Activated B cell treated with CpG ODN at 0.5 μM for 24 hours (primary cell): Measurements from ENCODE around the gene RPS6KA5. TPM values are rescaled to one million over a fixed set of nuclear protein-coding genes. Genes with fewer than 3 reads are reported as not detected.
A peak's percentile ranks its signal among the peaks of the same experiment; 100 is the strongest.

ENCODE experiments used
- ATAC-seq: fragments of 200-7000 bp; cut with Tn5 transposase; one replicate; pipeline ENCODE4 v1.10.0; 2021; ENCODE audit warnings: low read depth, mild to moderate bottlenecking, moderate library complexity
- CTCF ChIA-PET: fragments of 350-600 bp; sonication (Branson Sonifier 250); formaldehyde crosslinking; loops from one replicate; lab custom pipeline; 2021; ENCODE audit warnings: antibody characterized with exemption; lab: Charles Lee
- POLR2A ChIA-PET: fragments of 350-600 bp; sonication (Branson Sonifier 250); formaldehyde crosslinking; loops from one replicate; lab custom pipeline; 2021; ENCODE audit warnings: antibody characterized with exemption; lab: Charles Lee
- DNase-seq: peaks from one replicate; pipeline ENCODE4 v3.0.0; 2022
- H3K27ac Mint-ChIP-seq: one replicate; pipeline ENCODE4 v1.8.0; 2020; ENCODE audit warnings: mixed read lengths
- H3K27me3 Mint-ChIP-seq: one replicate; pipeline ENCODE4 v1.8.0; 2021; ENCODE audit warnings: mixed read lengths
- H3K36me3 Mint-ChIP-seq: one replicate; pipeline ENCODE4 v1.8.0; 2021; ENCODE audit warnings: low read depth, mixed read lengths
- H3K4me1 Mint-ChIP-seq: one replicate; pipeline ENCODE4 v1.8.0; 2021; ENCODE audit warnings: mixed read lengths
- H3K4me3 Mint-ChIP-seq: one replicate; pipeline ENCODE4 v1.8.0; 2020; ENCODE audit warnings: mild to moderate bottlenecking, mixed read lengths
- H3K9me3 Mint-ChIP-seq: one replicate; pipeline ENCODE4 v1.8.0; 2020; ENCODE audit warnings: mixed read lengths
- intact Hi-C: fragments of 100-400 bp; cut with micrococcal nuclease; formaldehyde crosslinking; loops from one replicate; pipeline ENCODE4 v1.15.1; 2024
- total RNA-seq: library from RNA; stranded (reverse); gene quantifications from 2 replicates; pipeline ENCODE4 v1.2.3, GENCODE V29; 2022
- TF ChIP-seq, protein P1 (sequence below): fragments of 200-600 bp; IDR thresholded peaks from one replicate; pipeline ENCODE4 v1.8.0; 2022; ENCODE audit warnings: antibody characterized with exemption, mild to moderate bottlenecking

Gene RPS6KA5
- total RNA-seq, 1 donor from 2014 or later: 16.3 TPM

DNA sequence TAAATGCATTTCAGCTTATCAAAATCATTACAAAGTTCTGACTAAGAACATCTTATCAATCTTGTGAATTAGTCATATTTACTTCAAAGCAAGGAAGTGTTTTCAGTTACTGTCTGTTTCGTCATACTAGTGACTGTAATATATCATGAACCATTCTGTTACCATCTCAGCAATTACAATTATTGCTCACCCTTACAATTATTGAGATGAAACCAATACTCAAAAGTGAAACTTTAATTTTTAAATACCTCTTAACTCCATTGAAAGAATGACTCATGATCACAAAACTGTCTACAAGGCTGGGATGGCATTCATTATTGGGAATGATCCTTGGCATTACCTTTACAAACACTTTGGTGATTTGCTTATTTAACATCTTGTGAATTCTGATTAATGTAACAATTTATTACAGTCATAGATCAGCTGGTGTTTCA is 90.3 kb downstream of the RPS6KA5 start:
- Mint-ChIP-seq H3K27me3 (no peaks in the 10 kb centered on the region), H3K4me1 (peaks cover 7% of the 10 kb centered on the region), H3K27ac (peak overlapping the region; percentile 69), H3K9me3 (no peaks in the 10 kb centered on the region), H3K36me3 (peaks cover 37% of the 10 kb centered on the region), H3K4me3 (no peak overlapping the region)
- CTCF ChIA-PET: interaction anchor here (0.7 to 1.1 kb wide), 2 partner anchors 65 to 67 kb away, joined by 3 read pairs; no protein-coding TSS in a partner anchor
- POLR2A ChIA-PET: interaction anchor here (1.7 kb wide), 1 partner anchor 91 kb away, joined by 4 read pairs; the partner anchor contains the start of gene RPS6KA5
- no peak for DNase-seq
- ATAC-seq: no peak
- TF ChIP-seq, protein P1, sequence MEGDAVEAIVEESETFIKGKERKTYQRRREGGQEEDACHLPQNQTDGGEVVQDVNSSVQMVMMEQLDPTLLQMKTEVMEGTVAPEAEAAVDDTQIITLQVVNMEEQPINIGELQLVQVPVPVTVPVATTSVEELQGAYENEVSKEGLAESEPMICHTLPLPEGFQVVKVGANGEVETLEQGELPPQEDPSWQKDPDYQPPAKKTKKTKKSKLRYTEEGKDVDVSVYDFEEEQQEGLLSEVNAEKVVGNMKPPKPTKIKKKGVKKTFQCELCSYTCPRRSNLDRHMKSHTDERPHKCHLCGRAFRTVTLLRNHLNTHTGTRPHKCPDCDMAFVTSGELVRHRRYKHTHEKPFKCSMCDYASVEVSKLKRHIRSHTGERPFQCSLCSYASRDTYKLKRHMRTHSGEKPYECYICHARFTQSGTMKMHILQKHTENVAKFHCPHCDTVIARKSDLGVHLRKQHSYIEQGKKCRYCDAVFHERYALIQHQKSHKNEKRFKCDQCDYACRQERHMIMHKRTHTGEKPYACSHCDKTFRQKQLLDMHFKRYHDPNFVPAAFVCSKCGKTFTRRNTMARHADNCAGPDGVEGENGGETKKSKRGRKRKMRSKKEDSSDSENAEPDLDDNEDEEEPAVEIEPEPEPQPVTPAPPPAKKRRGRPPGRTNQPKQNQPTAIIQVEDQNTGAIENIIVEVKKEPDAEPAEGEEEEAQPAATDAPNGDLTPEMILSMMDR: no peak
- intact Hi-C loops: no loop called here

DNA sequence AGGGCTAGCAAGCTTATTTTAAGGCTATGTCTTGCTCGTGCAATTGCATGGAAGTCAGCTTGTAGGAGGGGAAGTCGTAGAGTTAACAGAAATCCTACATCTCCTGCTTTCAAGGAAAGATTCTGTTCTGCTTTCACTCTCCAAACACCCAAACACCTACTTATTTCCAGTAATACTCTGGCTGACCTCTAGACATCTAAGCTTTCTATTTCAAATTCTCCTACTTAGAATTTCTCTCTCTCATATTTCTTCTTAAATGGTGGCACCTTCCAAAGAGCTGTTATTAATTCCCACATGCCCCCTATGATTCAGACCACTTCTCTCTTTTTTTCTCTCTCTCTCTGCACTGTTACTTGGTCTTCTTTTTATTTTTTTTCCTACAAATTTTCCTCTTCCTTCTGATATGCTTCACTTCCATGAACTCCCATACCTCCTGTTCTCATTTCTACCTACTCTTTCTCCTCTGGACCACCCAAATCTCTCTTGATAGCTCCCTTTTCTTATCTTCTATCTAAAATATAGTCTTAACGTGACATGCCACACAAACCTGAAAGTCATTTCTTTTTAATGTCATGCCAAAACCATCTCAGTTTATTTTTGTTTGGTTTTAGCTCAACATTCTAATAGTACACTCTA is 90.8 kb downstream of the RPS6KA5 start:
- CTCF ChIA-PET: interaction anchor here (0.7 to 1.1 kb wide), 2 partner anchors 65 to 66 kb away, joined by 3 read pairs; no protein-coding TSS in a partner anchor
- Mint-ChIP-seq H3K27me3 (no peaks in the 10 kb centered on the region), H3K36me3 (peaks cover 36% of the 10 kb centered on the region), H3K9me3 (no peaks in the 10 kb centered on the region), H3K4me3 (no peak overlapping the region), H3K27ac (peak overlapping the region; percentile 69), H3K4me1 (peaks cover 7% of the 10 kb centered on the region)
- POLR2A ChIA-PET: interaction anchor here (1.7 kb wide), 1 partner anchor 91 kb away, joined by 4 read pairs; the partner anchor contains the start of gene RPS6KA5
- ATAC-seq (no peak), DNase-seq (no peak)
- intact Hi-C loops: no loop called here
- TF ChIP-seq, protein P1: no peak

DNA sequence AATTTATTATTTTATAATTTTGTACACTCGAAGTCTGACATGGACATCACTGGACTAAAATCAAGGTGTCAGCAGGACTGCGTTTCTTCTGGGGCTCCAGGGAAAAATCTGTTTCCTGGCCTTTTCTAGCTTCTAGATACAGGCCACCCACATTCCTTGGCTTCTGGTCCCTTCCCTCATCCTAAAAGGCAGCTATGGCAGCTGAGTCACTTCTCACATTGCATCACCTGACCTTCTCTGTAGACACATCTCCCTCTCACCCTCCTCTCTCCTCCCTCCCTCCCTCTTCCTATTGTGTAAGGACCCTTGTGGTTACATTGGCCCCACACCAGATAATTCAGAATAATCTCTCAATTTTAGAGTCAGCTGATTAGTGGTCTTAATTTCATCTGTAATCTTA is 92.4 kb downstream of the RPS6KA5 start:
- H3K27ac Mint-ChIP-seq: no peak overlapping the region
- POLR2A ChIA-PET: no interaction called here
- CTCF ChIA-PET: no interaction called here
- ATAC-seq: no peak
- H3K4me3 Mint-ChIP-seq: no peak overlapping the region
- DNase-seq: no peak
- H3K4me1 Mint-ChIP-seq: peaks cover 7% of the 10 kb centered on the region
- intact Hi-C loops: no loop called here
- TF ChIP-seq, protein P1: no peak
- peaks cover 32% of the 10 kb centered on the region for H3K36me3 Mint-ChIP-seq
- H3K9me3 Mint-ChIP-seq: no peaks in the 10 kb centered on the region
- H3K27me3 Mint-ChIP-seq: no peaks in the 10 kb centered on the region

DNA sequence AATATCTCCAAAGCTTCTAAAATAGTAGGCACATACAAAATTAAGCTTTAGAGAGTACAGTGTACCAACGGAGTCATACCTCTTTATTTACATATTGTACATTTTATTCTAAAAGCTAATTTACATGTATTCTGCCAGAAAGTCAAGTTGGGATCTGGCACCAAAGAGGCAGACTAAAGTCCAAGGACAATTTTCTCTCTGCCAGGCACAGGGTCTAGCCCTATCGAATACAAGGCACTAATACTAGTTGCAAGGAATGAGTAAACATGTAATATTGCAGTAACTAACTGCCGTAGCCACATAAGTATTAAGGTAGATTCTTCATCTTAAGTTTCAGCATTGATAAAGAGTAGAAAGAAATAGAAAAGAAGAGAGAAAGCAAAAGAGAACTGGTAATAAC is 93.9 kb downstream of the RPS6KA5 start:
- ChIA-PET CTCF (no interaction called here), POLR2A (interaction anchor here (1.0 kb wide), 1 partner anchor 10 kb away, joined by 3 read pairs; no protein-coding TSS in a partner anchor)
- TF ChIP-seq, protein P1: no peak
- no peak for DNase-seq
- peaks cover 7% of the 10 kb centered on the region for H3K4me1 Mint-ChIP-seq
- ATAC-seq: no peak
- no peak overlapping the region for H3K27ac Mint-ChIP-seq
- intact Hi-C loops: no loop called here
- H3K27me3 Mint-ChIP-seq: no peaks in the 10 kb centered on the region
- no peaks in the 10 kb centered on the region for H3K9me3 Mint-ChIP-seq
- H3K4me3 Mint-ChIP-seq: no peak overlapping the region
- H3K36me3 Mint-ChIP-seq: peaks cover 31% of the 10 kb centered on the region

DNA sequence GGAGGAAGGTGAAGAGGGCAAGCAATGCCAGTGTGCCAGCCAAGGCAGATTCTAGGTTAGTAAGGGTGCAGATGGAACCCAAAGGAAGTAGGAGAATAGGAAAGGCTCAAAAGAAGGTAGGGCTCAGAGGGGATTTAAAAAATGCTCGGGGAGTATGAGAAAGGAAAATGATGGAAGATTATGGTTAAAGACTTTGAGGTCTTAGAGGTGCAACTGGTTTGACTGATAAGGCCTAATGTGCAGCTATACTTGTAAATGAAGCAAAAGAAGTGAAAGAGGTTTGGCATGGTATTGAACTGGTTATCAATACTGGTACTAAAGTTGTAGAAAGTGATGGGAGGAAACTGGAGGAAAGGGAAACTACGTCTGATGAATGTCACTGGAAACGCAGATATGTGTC is 94.7 kb downstream of the RPS6KA5 start:
- Mint-ChIP-seq H3K27me3 (no peaks in the 10 kb centered on the region), H3K27ac (no peak overlapping the region), H3K4me3 (no peak overlapping the region), H3K9me3 (no peaks in the 10 kb centered on the region), H3K4me1 (peaks cover 7% of the 10 kb centered on the region), H3K36me3 (peaks cover 30% of the 10 kb centered on the region)
- ATAC-seq: no peak
- no peak for DNase-seq
- TF ChIP-seq, protein P1: no peak
- POLR2A ChIA-PET: interaction anchor here (1.0 kb wide), 1 partner anchor 11 kb away, joined by 3 read pairs; no protein-coding TSS in a partner anchor
- intact Hi-C loops: no loop called here
- CTCF ChIA-PET: no interaction called here
